H9 (cell line): ENCODE results near the gene GPI. TPM values are rescaled to one million over a fixed set of nuclear protein-coding genes. Genes with fewer than 3 reads are reported as not detected.

ENCODE experiments used
- DNase-seq: peaks from one replicate; pipeline ENCODE4 v3.0.0-alpha.2; 2017
- H2AFZ ChIP-seq: one replicate; pipeline ENCODE4 v1.6.1; 2013; ENCODE audit warnings: mild to moderate bottlenecking, low read length, control low read depth, moderate library complexity
- H2AK5ac ChIP-seq: 2 replicates; pipeline ENCODE4 v1.6.1; 2013; ENCODE audit warnings: low read length, control low read depth, mixed read lengths; ENCODE audit not compliant: insufficient read length
- H2BK120ac ChIP-seq: one replicate; pipeline ENCODE4 v1.6.1; 2013; ENCODE audit warnings: low read depth, mild to moderate bottlenecking, low read length, control low read depth, inconsistent platforms; ENCODE audit not compliant: poor library complexity, severe bottlenecking
- H2BK12ac ChIP-seq: 2 replicates; pipeline ENCODE4 v1.6.1; 2013; ENCODE audit warnings: low read length, control low read depth, mixed read lengths, low read depth; ENCODE audit not compliant: insufficient read length
- H2BK15ac ChIP-seq: 2 replicates; pipeline ENCODE4 v1.6.1; 2013; ENCODE audit warnings: low read depth, low read length, control low read depth
- H2BK20ac ChIP-seq: one replicate; pipeline ENCODE4 v1.6.1; 2013; ENCODE audit warnings: low read depth, mild to moderate bottlenecking, low read length, control low read depth, inconsistent platforms; ENCODE audit not compliant: poor library complexity, severe bottlenecking
- H2BK5ac ChIP-seq: 2 replicates; pipeline ENCODE4 v1.6.1; 2013; ENCODE audit warnings: low read length, control low read depth, mixed read lengths; ENCODE audit not compliant: insufficient read length
- H3K14ac ChIP-seq: 2 replicates; pipeline ENCODE4 v1.6.1; 2013; ENCODE audit warnings: low read length, control low read depth; ENCODE audit not compliant: insufficient read depth
- H3K18ac ChIP-seq: 2 replicates; pipeline ENCODE4 v1.6.1; 2013; ENCODE audit warnings: low read depth, mild to moderate bottlenecking, mixed read lengths, low read length, control low read depth; ENCODE audit not compliant: insufficient read length
- H3K23ac ChIP-seq: 2 replicates; pipeline ENCODE4 v1.6.1; 2013; ENCODE audit warnings: low read length, control low read depth, mixed read lengths, low read depth; ENCODE audit not compliant: insufficient read length
- H3K23me2 ChIP-seq: 2 replicates; pipeline ENCODE4 v1.6.1; 2013; ENCODE audit warnings: low read depth, mild to moderate bottlenecking, mixed read lengths, low read length, control low read depth; ENCODE audit not compliant: insufficient read length, poor library complexity, severe bottlenecking
- H3K27ac ChIP-seq: 2 replicates; pipeline ENCODE4 v1.5.1; 2013; ENCODE audit warnings: low read length, control low read depth, mixed read lengths, low read depth; ENCODE audit not compliant: insufficient read length
- H3K27me3 ChIP-seq: 2 replicates; pipeline ENCODE4 v1.6.1; 2013; ENCODE audit warnings: low read length, control low read depth, inconsistent platforms; ENCODE audit not compliant: insufficient read depth
- H3K4ac ChIP-seq: 2 replicates; pipeline ENCODE4 v1.6.1; 2013; ENCODE audit warnings: low read depth, mild to moderate bottlenecking, control low read depth, inconsistent platforms, low read length, moderate library complexity
- H3K4me1 ChIP-seq: 2 replicates; pipeline ENCODE4 v1.6.1; 2013; ENCODE audit warnings: low read length, control low read depth, inconsistent platforms; ENCODE audit not compliant: insufficient read depth
- H3K4me2 ChIP-seq: 2 replicates; pipeline ENCODE4 v1.6.1; 2013; ENCODE audit warnings: low read length, control low read depth, mixed read lengths; ENCODE audit not compliant: insufficient read length, insufficient read depth
- H3K56ac ChIP-seq: 2 replicates; pipeline ENCODE4 v1.6.1; 2013; ENCODE audit warnings: low read depth, mild to moderate bottlenecking, mixed read lengths, low read length, control low read depth; ENCODE audit not compliant: insufficient read length
- H3K79me1 ChIP-seq: 2 replicates; pipeline ENCODE4 v1.6.1; 2013; ENCODE audit warnings: low read depth, mild to moderate bottlenecking, moderate library complexity, low read length, control low read depth, inconsistent platforms; ENCODE audit not compliant: insufficient read depth, poor library complexity, severe bottlenecking
- H3K79me2 ChIP-seq: 2 replicates; pipeline ENCODE4 v1.6.1; 2013; ENCODE audit warnings: low read length, control low read depth, inconsistent platforms; ENCODE audit not compliant: insufficient read depth
- H3K9ac ChIP-seq: 2 replicates; pipeline ENCODE4 v1.6.1; 2013; ENCODE audit warnings: low read length, control low read depth, mixed read lengths; ENCODE audit not compliant: insufficient read length; ENCODE audit errors: extremely low read depth
- H3K9me3 ChIP-seq: one replicate; pipeline ENCODE4 v1.6.1; 2013; ENCODE audit warnings: low read depth, low read length, inconsistent platforms; ENCODE audit not compliant: control insufficient read depth
- H3T11ph ChIP-seq: one replicate; pipeline ENCODE4 v1.6.1; 2013; ENCODE audit warnings: mild to moderate bottlenecking, low read length, control low read depth, inconsistent platforms
- H4K20me1 ChIP-seq: one replicate; pipeline ENCODE4 v1.6.1; 2013; ENCODE audit not compliant: control insufficient read depth, insufficient read length, insufficient read depth
- H4K5ac ChIP-seq: 2 replicates; pipeline ENCODE4 v1.6.1; 2013; ENCODE audit warnings: low read depth, mild to moderate bottlenecking, mixed read lengths, low read length, control low read depth; ENCODE audit not compliant: insufficient read length
- H4K8ac ChIP-seq: replicated peaks from 2 replicates; pipeline ENCODE4 v1.6.1; 2013; ENCODE audit warnings: low read length, control low read depth, mixed read lengths, low read depth; ENCODE audit not compliant: insufficient read length
- H4K91ac ChIP-seq: 2 replicates; pipeline ENCODE4 v1.6.1; 2013; ENCODE audit warnings: low read depth, mild to moderate bottlenecking, moderate library complexity, mixed read lengths, low read length, control low read depth; ENCODE audit not compliant: insufficient read length
- H3K27ac Mint-ChIP-seq, 3 experiments: 2 replicates in 2 of 3; 3 replicates in 1 of 3; pipeline ENCODE4 v1.8.0; 2020 to 2021; ENCODE audit warnings: mixed read lengths in 3 of 3, mild to moderate bottlenecking in 1 of 3, moderate library complexity in 1 of 3
- H3K27me3 Mint-ChIP-seq: 2 replicates; pipeline ENCODE4 v1.8.0; 2021; ENCODE audit warnings: low read depth, mild to moderate bottlenecking, moderate library complexity, mixed read lengths
- H3K36me3 Mint-ChIP-seq, 3 experiments: 2 replicates in 2 of 3; 3 replicates in 1 of 3; pipeline ENCODE4 v1.8.0; 2020 to 2021; ENCODE audit warnings: low read depth in 3 of 3, mixed read lengths in 3 of 3; ENCODE audit not compliant: insufficient read depth in 1 of 3
- H3K4me1 Mint-ChIP-seq, 2 experiments: 2 replicates each; pipeline ENCODE4 v1.8.0; 2020; ENCODE audit warnings: mixed read lengths in 2 of 2
- H3K4me3 Mint-ChIP-seq, 2 experiments: 2 replicates in 1 of 2; 3 replicates in 1 of 2; pipeline ENCODE4 v1.8.0; 2020 to 2021; ENCODE audit warnings: mild to moderate bottlenecking in 2 of 2, mixed read lengths in 2 of 2, moderate library complexity in 1 of 2
- H3K9me3 Mint-ChIP-seq, 2 experiments: 2 replicates in 1 of 2; 3 replicates in 1 of 2; pipeline ENCODE4 v1.8.0; 2020; ENCODE audit warnings: mild to moderate bottlenecking in 2 of 2, mixed read lengths in 2 of 2, moderate library complexity in 1 of 2
- WGBS: extraction: QIAGEN DNeasy Blood & Tissue Kit; methylation state at CpG from one replicate; pipeline ENCODE4 v1.1.7; 2013; ENCODE audit warnings: missing lambda C conversion rate, low lambda C conversion rate, mixed read lengths; ENCODE audit not compliant: insufficient read length; ENCODE audit errors: extremely low coverage; 5-methylcytosine and 5-hydroxymethylcytosine counted together
- total RNA-seq: library from RNA; stranded (reverse); gene quantifications from 2 replicates; pipeline ENCODE4 v1.2.1, GENCODE V29; 2021
- TF ChIP-seq, protein P1 (sequence below): fragments of 200-600 bp; sonication (generic); conservative IDR thresholded peaks from 3 replicates; pipeline ENCODE4 v1.8.0; 2021; ENCODE audit warnings: antibody characterized with exemption, mild to moderate bottlenecking

GPI gene
- total RNA-seq, 1 experiment from 2014 or later, result 373 TPM

DNA sequence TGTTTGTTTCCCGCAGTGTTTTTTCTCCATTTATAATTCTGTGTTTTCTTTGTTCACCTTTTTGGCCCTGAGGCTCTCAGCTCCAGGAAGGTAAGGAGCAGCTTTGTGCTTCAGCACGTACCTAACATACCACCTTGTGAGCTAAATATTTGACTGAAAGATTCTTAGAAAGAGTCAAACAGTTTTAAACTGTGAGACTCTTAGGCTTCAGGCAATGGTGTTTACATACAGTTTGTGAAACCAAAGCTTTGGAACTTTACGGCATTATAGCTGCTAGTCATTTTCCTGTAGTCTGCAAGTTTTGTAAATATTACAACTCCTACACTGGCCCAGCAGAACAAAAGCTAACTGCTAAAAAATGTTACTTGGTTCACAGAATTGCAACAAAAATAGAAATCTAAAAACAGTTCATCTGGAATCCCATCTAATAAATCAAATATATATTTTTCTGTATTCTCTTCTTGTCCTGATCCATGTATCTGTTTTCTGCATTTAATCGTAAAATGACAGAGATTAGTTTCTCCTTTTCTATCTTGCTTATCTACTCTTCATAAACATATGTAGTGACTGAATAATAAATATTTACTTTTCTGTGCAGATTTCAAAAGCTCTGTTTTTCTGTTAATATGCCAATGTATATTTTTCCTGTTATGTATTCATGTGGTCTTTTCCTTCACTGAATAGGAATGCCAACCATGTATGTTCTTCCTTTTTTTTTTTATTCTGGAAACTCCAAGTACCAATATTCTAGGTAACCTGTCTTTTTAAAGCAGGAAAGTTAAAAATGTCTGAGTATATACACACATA is 38.8 kb upstream of the GPI start:
- Mint-ChIP-seq H3K27me3 (no peaks in the 10 kb centered on the region), H3K4me3 (no peak overlapping the region), H3K9me3 (no peaks in the 10 kb centered on the region; a peak in 1 of 5 replicates), H3K4me1 (peaks cover 16 to 21% of the 10 kb centered on the region in 2 experiments), H3K36me3 (peaks cover 20 to 58% (median 53%) of the 10 kb centered on the region in 3 experiments; a peak in 6 of 7 replicates), H3K27ac (peak overlapping the region in 2 of 3 experiments; percentile 77 to 85; a peak in 4 of 7 replicates)
- Histone ChIP-seq H4K5ac (no peak overlapping the region), H3K56ac (no peak overlapping the region), H2BK120ac (no peak overlapping the region), H3K14ac (no peak overlapping the region), H3K9ac (no peak overlapping the region), H2AFZ (no peak overlapping the region), H3K4ac (no peak overlapping the region), H3K79me2 (no peaks in the 10 kb centered on the region; the same call in 1 of the 2 replicates), H2BK15ac (no peak overlapping the region), H3K4me1 (peaks cover 3% of the 10 kb centered on the region; the same call in 1 of the 2 replicates), H4K8ac (no peak overlapping the region), H4K91ac (no peak overlapping the region), H3K23ac (no peak overlapping the region), H3K27ac (no peak overlapping the region), H3K18ac (no peak overlapping the region), H2BK20ac (no peak overlapping the region), H4K20me1 (no peaks in the 10 kb centered on the region), H3K23me2 (no peaks in the 10 kb centered on the region), H2BK5ac (no peak overlapping the region), H2BK12ac (no peak overlapping the region), H3K4me2 (no peak overlapping the region), H3K9me3 (no peaks in the 10 kb centered on the region), H3K27me3 (no peaks in the 10 kb centered on the region), H3K79me1 (no peaks in the 10 kb centered on the region), H2AK5ac (no peak overlapping the region), H3T11ph (no peak overlapping the region)
- DNase-seq, result no peak
- WGBS, result no CpG with 5 or more reads among the region's 4 CpGs
- TF ChIP-seq, protein P1, sequence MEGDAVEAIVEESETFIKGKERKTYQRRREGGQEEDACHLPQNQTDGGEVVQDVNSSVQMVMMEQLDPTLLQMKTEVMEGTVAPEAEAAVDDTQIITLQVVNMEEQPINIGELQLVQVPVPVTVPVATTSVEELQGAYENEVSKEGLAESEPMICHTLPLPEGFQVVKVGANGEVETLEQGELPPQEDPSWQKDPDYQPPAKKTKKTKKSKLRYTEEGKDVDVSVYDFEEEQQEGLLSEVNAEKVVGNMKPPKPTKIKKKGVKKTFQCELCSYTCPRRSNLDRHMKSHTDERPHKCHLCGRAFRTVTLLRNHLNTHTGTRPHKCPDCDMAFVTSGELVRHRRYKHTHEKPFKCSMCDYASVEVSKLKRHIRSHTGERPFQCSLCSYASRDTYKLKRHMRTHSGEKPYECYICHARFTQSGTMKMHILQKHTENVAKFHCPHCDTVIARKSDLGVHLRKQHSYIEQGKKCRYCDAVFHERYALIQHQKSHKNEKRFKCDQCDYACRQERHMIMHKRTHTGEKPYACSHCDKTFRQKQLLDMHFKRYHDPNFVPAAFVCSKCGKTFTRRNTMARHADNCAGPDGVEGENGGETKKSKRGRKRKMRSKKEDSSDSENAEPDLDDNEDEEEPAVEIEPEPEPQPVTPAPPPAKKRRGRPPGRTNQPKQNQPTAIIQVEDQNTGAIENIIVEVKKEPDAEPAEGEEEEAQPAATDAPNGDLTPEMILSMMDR, result no peak
